Coronary artery (tissue), 2 donors: Measurements from ENCODE around the gene SEMA3A.
"Not testable (repeated sequence)": the region's sequence is repeated elsewhere in the genome, so short reads cannot be mapped to it uniquely, and the experiment has no call there.

Experiments
- DNase-seq: peaks from one replicate; pipeline ENCODE4 v3.0.0-alpha.2; 2017; ENCODE audit warnings: low spot score
- H3K27ac ChIP-seq, 2 donors: fragments of 200-600 bp; sonication (generic); one replicate each; pipeline ENCODE4 v1.5.1; 2016 to 2019
- H3K4me3 ChIP-seq: fragments of 200-600 bp; sonication (generic); 2 replicates; pipeline ENCODE4 v1.5.1; 2016; ENCODE audit warnings: mild to moderate bottlenecking, moderate library complexity
- CTCF ChIP-seq: fragments of 200-600 bp; sonication (generic); IDR thresholded peaks from one replicate; pipeline ENCODE4 v1.5.1; 2019; ENCODE audit warnings: antibody characterized with exemption

The SEMA3A gene

GRCh38 chr7:84194484-84195271 lies at the start of gene SEMA3A:
Gene SEMA3A, minus strand, starts transcription at chr7:84194789. Its CDS starts 203 bp downstream, at chr7:84194586.
- no peak for DNase-seq
- TF ChIP-seq CTCF, result no peak
- peak within 1 kb of the TSS; percentile 68 for H3K4me3 ChIP-seq
- peak within 1 kb of the TSS in 1 of 2 donors; percentile 9 for H3K27ac ChIP-seq

DNA sequence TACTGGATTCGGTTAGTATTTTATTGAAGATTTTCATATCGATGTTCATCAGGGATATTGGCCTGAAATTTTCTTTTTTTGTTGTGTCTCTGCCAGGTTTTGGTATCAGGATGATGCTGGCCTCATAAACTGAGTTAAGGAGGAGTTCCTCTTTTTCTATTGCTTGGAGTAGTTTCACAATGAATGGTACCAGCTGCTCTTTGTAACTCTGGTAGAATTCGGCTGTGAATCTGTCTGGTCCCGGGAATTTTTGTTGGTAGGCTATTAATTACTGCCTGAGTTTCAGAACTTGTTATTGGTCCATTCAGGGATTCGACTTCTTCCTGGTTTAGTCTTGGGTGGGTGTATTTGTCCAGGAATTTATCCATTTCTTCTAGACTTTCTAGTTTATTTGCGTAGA lies 48.4 kb upstream of the SEMA3A start:
- not testable (repeated sequence) for DNase-seq, H3K27ac ChIP-seq, H3K4me3 ChIP-seq

- Histone ChIP-seq H3K27ac (no peak overlapping the region), H3K4me3 (no peak overlapping the region)
- DNase-seq, result no peak
- TF ChIP-seq CTCF, result no peak
These were observed 44.0 kb upstream of the SEMA3A start for GRCh38 chr7:84238596-84238995.

DNA sequence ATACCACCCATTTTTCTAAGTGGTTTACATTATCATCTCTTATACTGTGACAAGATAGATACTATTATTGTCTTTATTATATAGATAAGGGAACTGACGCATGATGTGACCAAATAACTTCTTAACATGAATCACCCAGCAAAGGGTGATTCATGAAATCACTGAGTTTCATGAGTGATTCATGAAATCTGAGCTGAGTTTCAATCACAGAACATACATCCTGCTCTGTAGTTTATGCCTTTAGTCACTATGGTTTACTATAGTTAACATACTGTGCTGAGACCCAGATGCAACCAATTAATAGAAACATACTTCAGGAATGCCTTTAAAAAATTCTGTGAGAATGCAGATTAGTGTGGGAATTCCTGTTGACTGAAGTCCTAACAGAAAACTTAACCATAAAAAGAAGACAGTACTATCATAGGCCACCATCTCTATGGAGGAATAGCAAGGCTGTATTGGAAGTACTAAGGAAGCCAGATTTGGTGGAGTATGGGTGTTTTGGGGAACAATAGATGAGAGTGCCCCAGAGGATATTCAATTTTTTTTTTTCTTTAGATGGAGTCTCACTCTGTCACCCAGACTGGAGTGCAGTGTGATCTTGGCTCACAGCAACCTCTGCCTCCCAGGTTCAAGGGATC lies 43.1 kb upstream of the SEMA3A start:
- TF ChIP-seq CTCF, result no peak
- H3K27ac ChIP-seq, result no peak overlapping the region
- no peak overlapping the region for H3K4me3 ChIP-seq
- no peak for DNase-seq

DNA sequence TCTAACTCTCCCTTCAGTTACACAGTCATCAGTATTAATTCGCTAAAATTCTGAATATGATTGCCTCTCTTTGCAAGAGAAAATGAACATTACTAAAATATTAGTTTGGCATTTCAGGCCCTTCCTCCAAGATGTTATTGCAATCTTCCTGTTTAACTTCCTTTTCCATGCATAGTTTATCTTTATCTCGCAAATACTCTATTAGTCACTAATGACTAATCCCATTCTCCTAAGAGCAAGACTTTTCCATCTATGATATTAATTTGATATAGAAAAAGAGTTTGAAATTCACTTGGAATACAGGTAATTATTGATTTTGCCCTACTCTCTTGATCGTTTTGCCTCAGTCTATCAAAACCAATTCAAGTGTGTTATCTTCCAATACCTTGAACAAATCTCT lies 41.8 kb upstream of the SEMA3A start:
- DNase-seq, result no peak
- TF ChIP-seq CTCF, result no peak
- Histone ChIP-seq H3K4me3 (no peak overlapping the region), H3K27ac (no peak overlapping the region)

- Histone ChIP-seq H3K27ac (no peak overlapping the region), H3K4me3 (no peak overlapping the region)
- DNase-seq, result no peak
- no peak for TF ChIP-seq CTCF
These were observed 38.1 kb upstream of the SEMA3A start for GRCh38 chr7:84232646-84233045.

- TF ChIP-seq CTCF, result no peak
- Histone ChIP-seq H3K4me3 (no peak overlapping the region), H3K27ac (no peak overlapping the region)
- no peak for DNase-seq
These were observed 36.6 kb upstream of the SEMA3A start for GRCh38 chr7:84231157-84231556.
